ENCODE measurements around the gene PEAK1. TPM values are rescaled to one million over a fixed set of nuclear protein-coding genes. Genes with fewer than 3 reads are reported as not detected.

The PEAK1 gene
- total and polyA plus RNA-seq, 10 of the 15 experiments (the other 5 are each of a cell fraction or from before 2014, with no cell fraction given) = 0.62 to 24.2 (median 11.2) TPM

GRCh38 chr15:77121599-77121998 lies 298.3 kb downstream of the PEAK1 start:
- Histone ChIP-seq H3K4me2 (ENCODE audit: control insufficient read depth, insufficient read depth) (no peak overlapping the region), H3K27me3 (replicated peaks in 1 of 2; ENCODE audit: control insufficient read depth in 2 of 2, insufficient read depth in 2 of 2, low read length in 1 of 2) (no peaks in the 10 kb centered on the region), H3K27ac (ENCODE audit: control insufficient read depth, insufficient read depth) (no peak overlapping the region), H3K9me3 (replicated peaks; ENCODE audit: control insufficient read depth, insufficient read depth, low read length) (no peaks in the 10 kb centered on the region), H3K4me1 (ENCODE audit: control insufficient read depth, insufficient read depth, low read length) (peaks cover 12% of the 10 kb centered on the region), H3K36me3 (ENCODE audit: control insufficient read depth in 2 of 2, insufficient read depth in 2 of 2, low read length in 1 of 2) (no peaks in the 10 kb centered on the region), H4K20me1 (ENCODE audit: control insufficient read depth, insufficient read depth) (no peaks in the 10 kb centered on the region), H3K9ac (ENCODE audit: control insufficient read depth, insufficient read depth, low read length) (no peak overlapping the region), H3K4me3 (no peak overlapping the region), H3K79me2 (ENCODE audit: control insufficient read depth, insufficient read depth, low read length) (no peaks in the 10 kb centered on the region), H2AFZ (ENCODE audit: control insufficient read depth, low read depth, low read length) (no peak overlapping the region)
- RAD21 ChIA-PET (ENCODE audit: unreplicated experiment) = interaction anchor here (1.4 to 13.0 kb wide), 4 partner anchors 62 to 421 kb away, joined by 3 to 272 read pairs (median 48); no protein-coding TSS in a partner anchor
- SMC1A ChIA-PET (ENCODE audit: uncharacterized antibody, unreplicated experiment) = interaction anchor here (0.9 to 12.1 kb wide), 9 partner anchors 17 to 420 kb away, joined by 3 to 365 read pairs (median 5); no protein-coding TSS in a partner anchor
- no TSS peak for BruUV-seq (replicated peaks)
- CTCF ChIA-PET = interaction anchor here (0.6 to 12.0 kb wide), 8 partner anchors 9 to 421 kb away, joined by 3 to 361 read pairs (median 12); no protein-coding TSS in a partner anchor
- WGBS (ENCODE audit: insufficient coverage, insufficient replicate concordance, low lambda C conversion rate, missing lambda C conversion rate) = 100% methylated on average over 1 of the region's 1 CpG
- ATAC-seq (no peak), FAIRE-seq (no peak), DNase-seq (ENCODE audit: low read depth, low spot score) (no peak)
- intact Hi-C loops (cut with micrococcal nuclease; ENCODE audit: unreplicated experiment) = no loop called here
- POLR2A ChIA-PET = interaction anchor here (1.0 to 1.9 kb wide), 4 partner anchors 9 to 66 kb away, joined by 3 to 7 read pairs (median 4); no protein-coding TSS in a partner anchor
- in situ Hi-C loops (cut with MboI) = no loop called here
- TF ChIP-seq ZBTB40 (IDR thresholded peaks at IDR 0.05; ENCODE audit: borderline replicate concordance) (no peak), PKNOX1 (IDR thresholded peaks at IDR 0.05) (no peak), WRNIP1 (IDR thresholded peaks at IDR 0.05; ENCODE audit: borderline replicate concordance, low read depth, low read length) (no peak), MLLT1 (IDR thresholded peaks at IDR 0.05) (no peak), EZH2 (IDR thresholded peaks at IDR 0.05; ENCODE audit: borderline replicate concordance, control insufficient read depth, low read depth, low read length) (no peak), TAF1 (IDR thresholded peaks at IDR 0.05; ENCODE audit: borderline replicate concordance, low read depth, low read length) (no peak), ZBTB33 (IDR thresholded peaks at IDR 0.05) (no peak), BCL11A (IDR thresholded peaks at IDR 0.05; ENCODE audit: low read depth, low read length) (no peak), USF1 (IDR thresholded peaks at IDR 0.05; ENCODE audit: borderline replicate concordance, extremely low read length, insufficient read depth, low read depth, low read length) (no peak), NFYA (IDR thresholded peaks at IDR 0.05; ENCODE audit: borderline replicate concordance, low read depth, low read length) (no peak), BCL3 (IDR thresholded peaks at IDR 0.05; ENCODE audit: borderline replicate concordance, insufficient read depth, low read depth, low read length, poor library complexity, severe bottlenecking) (no peak)

All from GM12878 (cell line).